Measurements from ENCODE around the gene SINHCAF.

Gene SINHCAF

DNA sequence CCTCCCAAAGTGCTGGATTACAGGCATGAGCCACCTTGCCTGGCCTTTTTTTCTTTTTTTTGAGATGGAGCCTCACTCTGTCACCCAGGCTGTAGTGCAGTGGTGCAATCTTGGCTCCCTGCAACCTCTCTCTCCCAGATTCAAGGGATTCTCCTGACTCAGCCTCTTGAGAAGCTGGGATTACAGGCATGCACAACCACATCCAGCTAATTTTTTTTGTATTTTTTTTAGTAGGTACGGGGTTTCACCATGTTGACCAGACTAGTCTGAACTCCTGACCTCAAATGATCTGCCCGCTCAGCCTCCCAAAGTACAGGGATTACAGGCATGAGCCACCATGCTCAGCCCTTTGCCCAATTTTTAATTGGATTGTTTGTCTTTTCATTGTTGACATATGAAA, 58.0 kb downstream of the SINHCAF start:
- no peak for DNase-seq (ENCODE audit: low read depth in 1 of 2, low spot score in 1 of 2)
- no peak overlapping the region for H3K4me3 ChIP-seq (replicated peaks; ENCODE audit: insufficient read depth, low read length)
- no peak for TF ChIP-seq POLR2AphosphoS5 (IDR thresholded peaks at IDR 0.05; ENCODE audit: low read depth)
- no peak for TF ChIP-seq SPI1 (IDR thresholded peaks at IDR 0.05; ENCODE audit: borderline replicate concordance, low read depth)
- TF ChIP-seq, protein P1, sequence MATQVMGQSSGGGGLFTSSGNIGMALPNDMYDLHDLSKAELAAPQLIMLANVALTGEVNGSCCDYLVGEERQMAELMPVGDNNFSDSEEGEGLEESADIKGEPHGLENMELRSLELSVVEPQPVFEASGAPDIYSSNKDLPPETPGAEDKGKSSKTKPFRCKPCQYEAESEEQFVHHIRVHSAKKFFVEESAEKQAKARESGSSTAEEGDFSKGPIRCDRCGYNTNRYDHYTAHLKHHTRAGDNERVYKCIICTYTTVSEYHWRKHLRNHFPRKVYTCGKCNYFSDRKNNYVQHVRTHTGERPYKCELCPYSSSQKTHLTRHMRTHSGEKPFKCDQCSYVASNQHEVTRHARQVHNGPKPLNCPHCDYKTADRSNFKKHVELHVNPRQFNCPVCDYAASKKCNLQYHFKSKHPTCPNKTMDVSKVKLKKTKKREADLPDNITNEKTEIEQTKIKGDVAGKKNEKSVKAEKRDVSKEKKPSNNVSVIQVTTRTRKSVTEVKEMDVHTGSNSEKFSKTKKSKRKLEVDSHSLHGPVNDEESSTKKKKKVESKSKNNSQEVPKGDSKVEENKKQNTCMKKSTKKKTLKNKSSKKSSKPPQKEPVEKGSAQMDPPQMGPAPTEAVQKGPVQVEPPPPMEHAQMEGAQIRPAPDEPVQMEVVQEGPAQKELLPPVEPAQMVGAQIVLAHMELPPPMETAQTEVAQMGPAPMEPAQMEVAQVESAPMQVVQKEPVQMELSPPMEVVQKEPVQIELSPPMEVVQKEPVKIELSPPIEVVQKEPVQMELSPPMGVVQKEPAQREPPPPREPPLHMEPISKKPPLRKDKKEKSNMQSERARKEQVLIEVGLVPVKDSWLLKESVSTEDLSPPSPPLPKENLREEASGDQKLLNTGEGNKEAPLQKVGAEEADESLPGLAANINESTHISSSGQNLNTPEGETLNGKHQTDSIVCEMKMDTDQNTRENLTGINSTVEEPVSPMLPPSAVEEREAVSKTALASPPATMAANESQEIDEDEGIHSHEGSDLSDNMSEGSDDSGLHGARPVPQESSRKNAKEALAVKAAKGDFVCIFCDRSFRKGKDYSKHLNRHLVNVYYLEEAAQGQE (IDR thresholded peaks at IDR 0.05; ENCODE audit: insufficient replicate concordance, low read depth): no peak
- TF ChIP-seq, protein P2, sequence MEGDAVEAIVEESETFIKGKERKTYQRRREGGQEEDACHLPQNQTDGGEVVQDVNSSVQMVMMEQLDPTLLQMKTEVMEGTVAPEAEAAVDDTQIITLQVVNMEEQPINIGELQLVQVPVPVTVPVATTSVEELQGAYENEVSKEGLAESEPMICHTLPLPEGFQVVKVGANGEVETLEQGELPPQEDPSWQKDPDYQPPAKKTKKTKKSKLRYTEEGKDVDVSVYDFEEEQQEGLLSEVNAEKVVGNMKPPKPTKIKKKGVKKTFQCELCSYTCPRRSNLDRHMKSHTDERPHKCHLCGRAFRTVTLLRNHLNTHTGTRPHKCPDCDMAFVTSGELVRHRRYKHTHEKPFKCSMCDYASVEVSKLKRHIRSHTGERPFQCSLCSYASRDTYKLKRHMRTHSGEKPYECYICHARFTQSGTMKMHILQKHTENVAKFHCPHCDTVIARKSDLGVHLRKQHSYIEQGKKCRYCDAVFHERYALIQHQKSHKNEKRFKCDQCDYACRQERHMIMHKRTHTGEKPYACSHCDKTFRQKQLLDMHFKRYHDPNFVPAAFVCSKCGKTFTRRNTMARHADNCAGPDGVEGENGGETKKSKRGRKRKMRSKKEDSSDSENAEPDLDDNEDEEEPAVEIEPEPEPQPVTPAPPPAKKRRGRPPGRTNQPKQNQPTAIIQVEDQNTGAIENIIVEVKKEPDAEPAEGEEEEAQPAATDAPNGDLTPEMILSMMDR (IDR thresholded peaks at IDR 0.05; ENCODE audit: insufficient read depth, low read length): no peak
- TF ChIP-seq GABPA (IDR thresholded peaks at IDR 0.05; ENCODE audit: low read depth): no peak
- no peaks in the 10 kb centered on the region for H3K27me3 ChIP-seq (ENCODE audit: insufficient read depth, poor library complexity, severe bottlenecking)
- no peak overlapping the region for H3K27ac ChIP-seq (replicated peaks)

- Histone ChIP-seq H3K4me3 (replicated peaks; ENCODE audit: insufficient read depth, low read length) (no peak overlapping the region), H3K27ac (replicated peaks) (no peak overlapping the region), H3K27me3 (ENCODE audit: insufficient read depth, poor library complexity, severe bottlenecking) (no peaks in the 10 kb centered on the region)
- no peak for TF ChIP-seq POLR2AphosphoS5 (IDR thresholded peaks at IDR 0.05; ENCODE audit: low read depth)
- no peak for TF ChIP-seq SPI1 (IDR thresholded peaks at IDR 0.05; ENCODE audit: borderline replicate concordance, low read depth)
- TF ChIP-seq, protein P2 (IDR thresholded peaks at IDR 0.05; ENCODE audit: insufficient read depth, low read length): no peak
- no peak for TF ChIP-seq GABPA (IDR thresholded peaks at IDR 0.05; ENCODE audit: low read depth)
- TF ChIP-seq, protein P1 (IDR thresholded peaks at IDR 0.05; ENCODE audit: insufficient replicate concordance, low read depth): no peak
- DNase-seq (ENCODE audit: low read depth in 1 of 2, low spot score in 1 of 2): no peak
Measured at GRCh38 chr12:31265722-31266121, 60.2 kb downstream of the SINHCAF start.

DNA sequence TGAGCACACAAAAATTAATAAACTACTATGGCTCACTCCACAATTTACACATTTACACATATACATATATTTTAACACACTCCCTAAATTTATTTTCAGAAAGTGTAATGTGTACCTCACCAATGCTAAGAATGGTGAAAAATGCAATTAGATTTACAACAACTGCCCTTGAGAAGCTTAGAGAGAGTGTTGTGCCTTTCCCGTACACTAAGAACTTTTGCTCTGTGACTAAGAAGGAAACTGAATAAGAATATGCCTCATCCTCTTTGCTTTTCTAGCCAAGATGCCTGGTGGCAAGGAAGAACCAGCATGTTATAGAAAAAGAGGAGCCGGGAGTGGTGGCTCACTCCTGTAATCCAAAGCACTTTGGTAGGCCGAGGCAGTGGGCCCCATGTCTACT, 62.3 kb downstream of the SINHCAF start:
- TF ChIP-seq, protein P2 (IDR thresholded peaks at IDR 0.05; ENCODE audit: insufficient read depth, low read length): no peak
- TF ChIP-seq GABPA (IDR thresholded peaks at IDR 0.05; ENCODE audit: low read depth) (no peak), SPI1 (IDR thresholded peaks at IDR 0.05; ENCODE audit: borderline replicate concordance, low read depth) (no peak), POLR2AphosphoS5 (IDR thresholded peaks at IDR 0.05; ENCODE audit: low read depth) (no peak)
- TF ChIP-seq, protein P1 (IDR thresholded peaks at IDR 0.05; ENCODE audit: insufficient replicate concordance, low read depth): no peak

More for the DNA sequence above, 62.3 kb downstream of the SINHCAF start:
- Histone ChIP-seq H3K27me3 (ENCODE audit: insufficient read depth, poor library complexity, severe bottlenecking) (no peaks in the 10 kb centered on the region), H3K27ac (replicated peaks) (no peak overlapping the region), H3K4me3 (replicated peaks; ENCODE audit: insufficient read depth, low read length) (no peak overlapping the region)
- DNase-seq (ENCODE audit: low read depth in 1 of 2, low spot score in 1 of 2): no peak
